OCI-LY3 (cell line): ENCODE measurements around the gene PTPRJ.

Experiments used
- H2AFZ ChIP-seq: fragments of 200-600, 300-600 bp; shearing (Covaris generic); 2 replicates; pipeline ENCODE4 v1.6.0; 2014; ENCODE audit warnings: antibody characterized with exemption, low read depth, low read length
- H3K27ac ChIP-seq: fragments of 200-600, 300-600 bp; sonication (generic); 2 replicates; pipeline ENCODE4 v1.5.1; 2014; ENCODE audit warnings: mild to moderate bottlenecking, low read length, moderate library complexity, mixed read lengths
- H3K27me3 ChIP-seq: fragments of 200-600, 300-600 bp; sonication (generic); 2 replicates; pipeline ENCODE4 v1.6.1; 2014; ENCODE audit warnings: low read depth, low read length, mixed read lengths
- H3K36me3 ChIP-seq: fragments of 200-600, 300-600 bp; sonication (generic); replicated peaks from 2 replicates; pipeline ENCODE3; 2014; ENCODE audit warnings: low read depth, low read length, mixed read lengths
- H3K4me1 ChIP-seq: fragments of 300-600, 200-600 bp; sonication (generic); 2 replicates; pipeline ENCODE4 v1.6.1; 2014; ENCODE audit warnings: low read length, mixed read lengths
- H3K4me2 ChIP-seq: fragments of 200-600, 300-600 bp; sonication (generic); 2 replicates; pipeline ENCODE4 v1.6.1; 2014; ENCODE audit warnings: low read length, mixed read lengths
- H3K4me3 ChIP-seq: fragments of 300-600, 200-600 bp; sonication (generic); 2 replicates; pipeline ENCODE4 v1.5.1; 2014; ENCODE audit warnings: antibody characterized with exemption, mild to moderate bottlenecking, low read length, moderate library complexity
- H3K79me2 ChIP-seq: fragments of 300-600, 200-600 bp; shearing (Covaris generic); 2 replicates; pipeline ENCODE4 v1.6.1; 2014; ENCODE audit warnings: mild to moderate bottlenecking, low read length, mixed read lengths
- H3K9ac ChIP-seq: fragments of 300-600, 200-600 bp; shearing (Covaris generic); 2 replicates; pipeline ENCODE4 v1.6.0; 2014; ENCODE audit warnings: mild to moderate bottlenecking, low read length, moderate library complexity
- H3K9me3 ChIP-seq: fragments of 200-600, 300-600 bp; shearing (Covaris generic); 2 replicates; pipeline ENCODE4 v1.6.1; 2014; ENCODE audit warnings: low read length, mixed read lengths; ENCODE audit not compliant: insufficient read depth
- H4K20me1 ChIP-seq: fragments of 200-600, 300-600 bp; sonication (generic); 2 replicates; pipeline ENCODE4 v1.6.1; 2016; ENCODE audit warnings: low read length, mixed read lengths; ENCODE audit not compliant: insufficient read depth
- CTCF ChIP-seq: fragments of 200-600, 300-600 bp; sonication (generic); IDR thresholded peaks from 2 replicates; pipeline ENCODE4 v1.5.1; 2014; ENCODE audit warnings: antibody characterized with exemption, low read length, low read depth
- EZH2phosphoT487 ChIP-seq: fragments of 200-600 bp; shearing (Covaris generic); IDR thresholded peaks from 2 replicates; pipeline ENCODE4 v1.6.1; 2018; ENCODE audit warnings: antibody characterized with exemption, mixed run types, low read depth

Gene PTPRJ

GRCh38 chr11:48036466-48036865 is 56.1 kb downstream of the PTPRJ start:
- H3K4me2 ChIP-seq, result no peak overlapping the region
- H3K27ac ChIP-seq, result no peak overlapping the region
- peaks cover 57% of the 10 kb centered on the region for H3K4me1 ChIP-seq
- peaks cover 80% of the 10 kb centered on the region for H4K20me1 ChIP-seq
- peaks cover 52% of the 10 kb centered on the region for H3K36me3 ChIP-seq
- TF ChIP-seq EZH2phosphoT487, result no peak
- TF ChIP-seq CTCF, result no peak
- H3K27me3 ChIP-seq, result no peaks in the 10 kb centered on the region
- peaks cover 92% of the 10 kb centered on the region for H3K79me2 ChIP-seq
- H3K9me3 ChIP-seq, result no peaks in the 10 kb centered on the region
- no peak overlapping the region for H3K9ac ChIP-seq
- H3K4me3 ChIP-seq, result no peak overlapping the region
- H2AFZ ChIP-seq, result no peak overlapping the region

- Histone ChIP-seq H3K4me3 (no peak overlapping the region), H3K79me2 (peaks cover 92% of the 10 kb centered on the region), H3K4me2 (no peak overlapping the region), H4K20me1 (peaks cover 83% of the 10 kb centered on the region), H3K4me1 (peaks cover 57% of the 10 kb centered on the region), H3K9me3 (no peaks in the 10 kb centered on the region), H2AFZ (no peak overlapping the region), H3K9ac (no peak overlapping the region), H3K27me3 (no peaks in the 10 kb centered on the region), H3K27ac (no peak overlapping the region), H3K36me3 (peaks cover 48% of the 10 kb centered on the region)
- TF ChIP-seq EZH2phosphoT487 (no peak), CTCF (no peak)
These were observed 57.5 kb downstream of the PTPRJ start for GRCh38 chr11:48037709-48038468.

GRCh38 chr11:48040830-48041444 is 60.6 kb downstream of the PTPRJ start:
- Histone ChIP-seq H3K9me3 (no peaks in the 10 kb centered on the region), H3K27me3 (no peaks in the 10 kb centered on the region), H2AFZ (no peak overlapping the region), H4K20me1 (peaks cover 85% of the 10 kb centered on the region), H3K79me2 (peaks cover 92% of the 10 kb centered on the region), H3K27ac (no peak overlapping the region), H3K36me3 (peaks cover 25% of the 10 kb centered on the region), H3K4me3 (no peak overlapping the region), H3K9ac (no peak overlapping the region), H3K4me2 (no peak overlapping the region), H3K4me1 (peaks cover 63% of the 10 kb centered on the region)
- TF ChIP-seq CTCF (no peak), EZH2phosphoT487 (no peak)

GRCh38 chr11:48041877-48042695 is 61.7 kb downstream of the PTPRJ start:
- Histone ChIP-seq H3K27ac (0 out of 2 replicates have a peak overlapping the region, but pooled peaks have one; percentile 84), H3K4me2 (peak overlapping the region; percentile 81), H3K27me3 (no peaks in the 10 kb centered on the region), H3K9me3 (no peaks in the 10 kb centered on the region), H3K36me3 (peaks cover 23% of the 10 kb centered on the region), H4K20me1 (peaks cover 81% of the 10 kb centered on the region), H3K4me3 (no peak overlapping the region), H3K9ac (no peak overlapping the region), H2AFZ (no peak overlapping the region), H3K4me1 (peaks cover 69% of the 10 kb centered on the region), H3K79me2 (peaks cover 91% of the 10 kb centered on the region)
- TF ChIP-seq EZH2phosphoT487 (no peak), CTCF (no peak)
